ENCODE measurements around the gene TM4SF20. TPM values are rescaled to one million over a fixed set of nuclear protein-coding genes. Genes with fewer than 3 reads are reported as not detected.
A peak's percentile ranks its signal among the peaks of the same experiment; 100 is the strongest.

Gene TM4SF20
- polyA plus RNA-seq, 3 donors, result not detected

GRCh38 chr2:227414846-227415245 lies 35.7 kb upstream of the TM4SF20 start:
- peaks cover 76% of the 10 kb centered on the region for H3K4me1 Mint-ChIP-seq
- H4K20me1 ChIP-seq (ENCODE audit: insufficient read depth, low read length), result no peaks in the 10 kb centered on the region
- peak overlapping the region in 1 of 2 donors; percentile 82 for H3K4me3 Mint-ChIP-seq
- H3K4me1 ChIP-seq (ENCODE audit: control insufficient read depth in 1 of 2, insufficient read depth in 2 of 2, low read length in 2 of 2), result peaks cover 77 to 79% of the 10 kb centered on the region in 2 donors
- DNase-seq, result peak in 2 of 3 donors; percentile 24 to 44
- H3K9me3 Mint-ChIP-seq, result no peaks in the 10 kb centered on the region
- no peaks in the 10 kb centered on the region for H3K79me2 ChIP-seq (ENCODE audit: insufficient read depth, low read length)
- peak overlapping the region; percentile 93 to 98 (median 97) for H3K27ac Mint-ChIP-seq
- H2AFZ ChIP-seq (ENCODE audit: insufficient read depth, low read depth, low read length, poor library complexity, severe bottlenecking), result peak overlapping the region; percentile 22
- no peaks in the 10 kb centered on the region for H3K9me3 ChIP-seq (replicated peaks in 1 of 2; ENCODE audit: control insufficient read depth in 1 of 2, insufficient read depth in 1 of 2, low read length in 2 of 2)
- no CpG with 5 or more reads among the region's 3 CpGs for WGBS (ENCODE audit: insufficient coverage)
- no peaks in the 10 kb centered on the region for H3K27me3 ChIP-seq (ENCODE audit: control insufficient read depth in 2 of 2, insufficient read depth in 2 of 2, low read length in 2 of 2)
- H3K27me3 Mint-ChIP-seq (ENCODE audit: low read depth in 3 of 3), result peaks cover 0 to 2% (median 1%) of the 10 kb centered on the region in 3 donors
- intact Hi-C loops (cut with micrococcal nuclease), result loop anchor here in 1 of 2 donors (5.0 kb wide), 1 partner anchor 37 kb away; no protein-coding TSS in a partner anchor
- H3K27ac ChIP-seq (ENCODE audit: low read depth in 1 of 2, low read length in 2 of 2), result peak overlapping the region; percentile 69 to 85
- no peaks in the 10 kb centered on the region for H3K36me3 ChIP-seq (replicated peaks in 1 of 2; ENCODE audit: control insufficient read depth in 1 of 2, insufficient read depth in 2 of 2, low read length in 2 of 2)
- no peak overlapping the region for H3K9ac ChIP-seq (ENCODE audit: insufficient read depth, low read length, poor library complexity, severe bottlenecking)
- peak overlapping the region in 1 of 3 experiments; percentile 63 for H3K4me3 ChIP-seq (replicated peaks in 1 of 3; ENCODE audit: low read depth in 2 of 3, low read length in 3 of 3)
- H3K36me3 Mint-ChIP-seq, result peaks cover 0 to 5% of the 10 kb centered on the region in 2 donors
- no peak for TF ChIP-seq CTCF (IDR thresholded peaks at IDR 0.05)
- H3K4me2 ChIP-seq (replicated peaks; ENCODE audit: extremely low read depth, low read length, poor library complexity, severe bottlenecking), result peak overlapping the region; percentile 53

GRCh38 chr2:227413371-227413770 lies 34.3 kb upstream of the TM4SF20 start:
- Mint-ChIP-seq H3K4me1 (peaks cover 80% of the 10 kb centered on the region), H3K36me3 (peaks cover 0 to 5% of the 10 kb centered on the region in 2 donors), H3K4me3 (no peak overlapping the region), H3K27ac (peak overlapping the region in 6 of 7 donors; percentile 6 to 84 (median 73)), H3K27me3 (ENCODE audit: low read depth in 3 of 3) (peaks cover 0 to 2% (median 1%) of the 10 kb centered on the region in 3 donors), H3K9me3 (no peaks in the 10 kb centered on the region)
- intact Hi-C loops (cut with micrococcal nuclease), result no loop called here
- Histone ChIP-seq H3K9me3 (replicated peaks in 1 of 2; ENCODE audit: control insufficient read depth in 1 of 2, insufficient read depth in 1 of 2, low read length in 2 of 2) (no peaks in the 10 kb centered on the region), H4K20me1 (ENCODE audit: insufficient read depth, low read length) (no peaks in the 10 kb centered on the region), H3K36me3 (replicated peaks in 1 of 2; ENCODE audit: control insufficient read depth in 1 of 2, insufficient read depth in 2 of 2, low read length in 2 of 2) (no peaks in the 10 kb centered on the region), H3K4me1 (ENCODE audit: control insufficient read depth in 1 of 2, insufficient read depth in 2 of 2, low read length in 2 of 2) (peaks cover 83 to 87% of the 10 kb centered on the region in 2 donors), H3K9ac (ENCODE audit: insufficient read depth, low read length, poor library complexity, severe bottlenecking) (no peak overlapping the region), H3K4me3 (replicated peaks in 1 of 3; ENCODE audit: low read depth in 2 of 3, low read length in 3 of 3) (peak overlapping the region in 1 of 3 experiments; percentile 23), H3K4me2 (replicated peaks; ENCODE audit: extremely low read depth, low read length, poor library complexity, severe bottlenecking) (peak overlapping the region; percentile 7), H3K79me2 (ENCODE audit: insufficient read depth, low read length) (no peaks in the 10 kb centered on the region), H2AFZ (ENCODE audit: insufficient read depth, low read depth, low read length, poor library complexity, severe bottlenecking) (peak overlapping the region; percentile 29), H3K27me3 (ENCODE audit: control insufficient read depth in 2 of 2, insufficient read depth in 2 of 2, low read length in 2 of 2) (no peaks in the 10 kb centered on the region), H3K27ac (ENCODE audit: low read depth in 1 of 2, low read length in 2 of 2) (peak overlapping the region in 1 of 2 donors; percentile 21)
- no peak for TF ChIP-seq CTCF (IDR thresholded peaks at IDR 0.05)
- 73% methylated on average over 8 of the region's 8 CpGs for WGBS (ENCODE audit: insufficient coverage)
- DNase-seq, result no peak
